ENCODE results near the gene CDK5RAP3.
"Not testable (repeated sequence)": the region's sequence is repeated elsewhere in the genome, so short reads cannot be mapped to it uniquely, and the experiment has no call there.

CDK5RAP3 gene, protein sequence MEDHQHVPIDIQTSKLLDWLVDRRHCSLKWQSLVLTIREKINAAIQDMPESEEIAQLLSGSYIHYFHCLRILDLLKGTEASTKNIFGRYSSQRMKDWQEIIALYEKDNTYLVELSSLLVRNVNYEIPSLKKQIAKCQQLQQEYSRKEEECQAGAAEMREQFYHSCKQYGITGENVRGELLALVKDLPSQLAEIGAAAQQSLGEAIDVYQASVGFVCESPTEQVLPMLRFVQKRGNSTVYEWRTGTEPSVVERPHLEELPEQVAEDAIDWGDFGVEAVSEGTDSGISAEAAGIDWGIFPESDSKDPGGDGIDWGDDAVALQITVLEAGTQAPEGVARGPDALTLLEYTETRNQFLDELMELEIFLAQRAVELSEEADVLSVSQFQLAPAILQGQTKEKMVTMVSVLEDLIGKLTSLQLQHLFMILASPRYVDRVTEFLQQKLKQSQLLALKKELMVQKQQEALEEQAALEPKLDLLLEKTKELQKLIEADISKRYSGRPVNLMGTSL

DNA sequence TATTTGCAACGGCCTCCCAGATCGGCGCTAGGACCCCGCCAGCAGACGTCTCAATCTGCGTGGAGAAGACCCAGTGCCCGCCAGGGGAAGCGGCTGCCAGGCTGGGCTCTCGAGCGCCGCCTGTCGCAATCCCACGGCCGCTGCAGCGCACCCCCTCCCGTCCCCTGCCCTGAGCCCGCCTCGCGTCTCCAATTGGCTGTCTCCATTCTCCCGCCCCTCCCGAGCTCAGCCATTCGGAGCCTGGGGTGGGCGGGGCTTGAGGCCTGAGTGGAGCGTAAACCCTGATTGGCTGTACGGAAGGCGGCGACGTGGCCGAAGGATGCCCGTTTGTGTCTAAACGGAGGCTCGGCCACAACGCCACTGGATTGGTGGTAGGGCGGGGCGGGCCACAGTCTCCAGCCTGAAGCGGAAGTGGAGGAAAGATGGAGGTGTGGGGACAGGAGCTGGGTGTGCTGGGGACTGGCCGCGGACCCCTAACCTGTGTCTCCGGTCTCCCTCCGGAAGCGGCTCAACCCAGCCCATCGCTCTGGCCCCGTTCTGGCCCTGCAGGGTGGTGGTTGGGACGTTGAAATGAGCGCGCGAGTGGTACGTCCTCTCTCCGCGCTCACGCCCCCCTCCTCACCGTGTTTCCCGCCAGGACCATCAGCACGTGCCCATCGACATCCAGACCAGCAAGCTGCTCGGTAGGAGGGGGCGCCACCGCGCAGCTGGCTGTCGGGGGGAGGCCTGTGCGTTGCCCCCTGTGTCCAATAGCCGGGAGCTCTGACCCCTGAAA lies at the start of gene CDK5RAP3:
TSS of gene CDK5RAP3 (plus strand) at position 389 of the 775 bp plus-strand sequence. CDS start at position 423, 34 bp downstream.
- peak; percentile 98 for DNase-seq

DNA sequence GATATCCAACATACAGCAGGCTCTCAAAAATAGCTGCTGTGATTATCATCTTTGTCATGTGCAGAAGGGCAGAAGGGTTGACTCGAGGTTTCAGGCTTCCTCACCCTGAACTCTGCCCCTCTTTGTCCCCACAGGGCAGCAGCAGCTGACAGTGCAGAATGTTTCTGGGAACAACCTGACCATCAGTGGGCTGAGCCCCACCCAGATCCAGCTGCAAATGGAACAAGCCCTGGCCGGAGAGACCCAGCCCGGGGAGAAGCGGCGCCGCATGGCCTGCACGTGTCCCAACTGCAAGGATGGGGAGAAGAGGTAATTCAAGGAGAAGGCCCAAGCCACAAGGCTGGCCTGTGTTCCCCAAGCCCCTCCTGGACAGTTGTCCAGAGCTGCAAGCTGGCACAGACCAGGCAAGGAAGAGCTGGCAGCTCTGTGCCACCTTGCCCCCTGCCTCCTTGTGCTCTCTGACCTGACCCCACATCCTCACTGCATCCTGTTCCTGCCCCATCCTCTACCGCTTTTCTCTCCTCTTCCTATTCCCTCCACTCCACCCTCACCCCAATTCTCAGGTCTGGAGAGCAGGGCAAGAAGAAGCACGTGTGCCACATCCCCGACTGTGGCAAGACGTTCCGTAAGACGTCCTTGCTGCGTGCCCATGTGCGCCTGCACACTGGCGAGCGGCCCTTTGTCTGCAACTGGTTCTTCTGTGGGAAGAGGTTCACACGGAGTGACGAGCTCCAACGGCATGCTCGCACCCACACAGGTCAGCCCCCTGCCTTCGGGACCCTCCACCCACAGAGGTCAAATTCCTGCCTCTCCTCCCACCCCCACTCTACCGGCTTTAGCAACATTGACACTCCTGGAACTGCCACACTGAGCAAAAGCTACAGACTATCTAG lies 45.9 kb upstream of the CDK5RAP3 start:
- DNase-seq: no peak

DNA sequence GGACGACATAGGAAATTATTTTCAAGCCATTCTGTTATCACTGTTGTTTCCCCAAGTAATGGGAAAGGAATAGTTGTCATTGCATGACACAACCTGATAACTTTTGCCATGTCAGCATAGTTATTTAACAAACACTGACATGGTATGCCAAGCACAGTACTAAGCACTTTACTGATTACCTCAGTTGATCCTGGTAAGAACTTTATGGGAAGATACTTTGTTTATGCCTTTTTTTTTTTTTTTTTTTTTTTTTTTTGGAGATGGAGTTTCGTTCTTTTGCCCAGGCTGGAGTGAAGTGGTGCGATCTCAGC lies 45.3 kb upstream of the CDK5RAP3 start:
- DNase-seq: no peak

DNA sequence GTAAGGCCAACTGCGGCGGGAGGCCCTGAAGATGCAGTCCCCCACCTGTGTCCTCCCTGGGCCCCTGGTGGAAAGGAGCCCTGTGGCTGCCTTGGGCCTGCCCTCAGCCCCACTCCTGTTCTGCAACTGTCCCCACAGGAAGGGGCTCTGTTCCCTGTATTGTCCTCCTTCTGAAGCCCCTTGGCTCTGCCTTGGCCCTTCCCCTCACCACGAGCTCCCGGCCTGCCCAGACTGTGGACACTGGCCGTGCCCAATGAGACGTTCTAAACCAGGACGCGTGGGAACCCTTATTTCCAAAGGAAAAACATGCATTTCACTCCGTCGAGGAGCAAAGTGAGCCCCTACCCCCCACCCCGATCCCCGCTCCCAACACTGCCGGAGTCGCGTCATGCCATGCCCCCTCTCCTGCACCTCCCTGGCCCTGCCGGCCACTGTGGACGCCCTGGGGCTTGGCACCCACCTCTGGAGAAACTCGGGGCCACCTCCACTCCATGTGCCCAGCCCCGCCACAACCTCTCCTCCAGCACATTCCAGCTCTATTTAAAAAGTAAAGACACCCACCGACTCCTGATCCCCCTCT lies 43.0 kb upstream of the CDK5RAP3 start:
- DNase-seq: no peak

DNA sequence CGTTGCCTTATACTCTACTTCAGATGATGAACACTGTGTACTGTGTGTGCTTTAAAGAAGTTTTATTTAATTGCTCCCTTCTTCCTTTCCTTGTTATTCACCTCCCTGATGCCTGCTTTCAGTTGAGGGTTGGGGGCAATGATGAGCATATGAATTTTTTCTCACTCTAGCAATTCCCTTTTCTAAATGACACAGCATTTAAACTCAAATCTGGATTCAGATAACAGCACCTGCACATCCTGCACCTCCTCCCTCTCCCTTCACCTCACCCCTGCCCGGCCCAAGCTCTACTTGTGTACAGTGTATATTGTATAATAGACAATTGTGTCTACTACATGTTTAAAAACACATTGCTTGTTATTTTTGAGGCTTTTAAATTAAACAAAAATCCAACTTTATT lies 42.5 kb upstream of the CDK5RAP3 start:
- DNase-seq: no peak

DNA sequence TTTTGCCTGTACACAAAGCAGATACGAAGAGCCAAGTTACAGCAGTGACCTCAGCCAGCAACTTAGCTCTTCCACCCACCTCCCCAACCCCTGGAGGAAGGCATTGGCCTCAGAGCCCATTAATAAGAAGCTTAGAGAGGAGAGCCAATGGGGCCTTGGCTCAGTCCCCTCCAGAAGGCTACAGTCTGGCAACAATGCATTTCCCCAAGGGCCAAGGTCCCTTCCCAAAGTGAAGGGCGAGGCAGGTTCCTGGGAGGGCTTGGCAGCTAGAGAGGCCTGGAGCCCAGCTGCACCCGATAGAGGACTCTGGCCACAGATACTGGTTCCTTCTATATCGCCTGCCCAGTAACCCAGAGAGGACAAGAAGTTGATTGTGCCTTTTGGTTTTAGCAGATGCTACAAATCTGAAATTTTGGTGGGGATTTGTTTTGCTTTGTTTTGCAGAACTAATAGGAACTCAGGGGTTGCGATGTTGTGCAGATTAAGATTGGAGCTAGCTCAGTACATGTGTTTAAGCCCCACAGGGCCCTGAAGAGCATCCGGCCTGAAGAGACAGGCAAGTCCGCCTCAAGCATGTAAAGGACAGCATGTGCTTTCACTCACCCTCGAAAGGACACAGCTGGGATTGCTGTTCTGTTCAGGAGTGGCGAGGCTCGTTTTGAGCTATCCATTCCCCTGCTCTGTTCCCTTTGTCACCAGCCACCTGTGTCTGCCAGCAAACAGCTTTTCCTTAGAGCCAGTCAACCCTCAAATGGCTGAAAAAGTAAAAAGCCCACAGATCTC lies 41.5 kb upstream of the CDK5RAP3 start:
- DNase-seq: no peak

DNA sequence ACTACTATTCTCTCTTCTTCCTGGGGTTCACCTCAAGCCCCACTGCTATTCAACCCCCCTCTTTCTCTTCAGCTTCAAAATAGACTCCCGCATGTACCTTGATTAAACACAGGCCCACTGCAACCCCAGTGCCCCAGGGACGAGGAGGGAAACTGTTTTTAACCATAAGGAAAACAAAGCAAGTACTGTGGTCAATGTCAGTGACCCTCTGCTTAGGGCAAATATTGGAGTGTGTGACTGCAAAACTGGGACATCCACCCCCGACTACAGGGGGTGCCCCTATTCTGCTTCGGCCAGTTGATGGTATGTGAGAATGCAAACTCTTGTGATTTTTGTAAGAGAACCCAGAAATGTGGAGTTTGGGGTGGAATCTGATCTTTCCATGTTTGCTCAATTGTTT lies 39.1 kb upstream of the CDK5RAP3 start:
- no peak for DNase-seq

DNA sequence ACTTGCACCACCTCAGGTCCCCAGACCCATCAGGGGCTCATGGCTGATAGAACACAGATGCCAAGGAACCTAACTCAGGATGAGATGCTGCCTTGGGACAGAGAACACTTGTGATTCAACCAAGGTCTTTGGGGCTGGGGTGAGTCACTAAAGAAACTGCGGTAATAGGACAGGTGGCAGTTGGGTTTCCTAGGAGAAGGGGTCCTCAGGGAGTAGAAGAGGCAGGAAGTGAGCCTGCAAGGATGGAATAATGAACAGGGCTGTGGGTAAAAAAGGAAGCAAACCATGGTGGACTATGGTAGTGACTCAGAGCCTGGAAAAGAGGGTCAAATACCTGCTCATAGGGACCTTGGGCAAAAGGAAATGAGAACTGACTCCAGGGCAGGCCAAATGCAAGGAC lies 36.1 kb upstream of the CDK5RAP3 start:
- no peak for DNase-seq

DNA sequence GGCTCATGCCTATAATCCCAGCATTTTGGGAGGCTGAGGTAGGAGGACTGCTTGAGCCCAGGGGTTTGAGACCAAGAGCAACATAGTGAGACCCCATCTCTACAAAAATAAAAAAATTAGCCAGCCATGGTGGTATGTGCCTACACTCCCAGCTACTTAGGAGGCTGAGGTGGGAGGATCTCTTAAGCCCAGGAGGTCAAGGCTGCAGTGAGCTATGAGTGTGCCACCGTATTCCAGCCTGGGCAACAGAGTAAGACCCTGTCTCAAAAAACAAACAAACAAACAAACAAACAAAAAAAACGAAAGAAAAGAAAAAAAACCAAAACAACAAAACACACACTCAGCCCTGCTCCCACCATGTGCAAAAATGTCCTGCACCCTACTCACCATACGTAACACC lies 35.4 kb upstream of the CDK5RAP3 start:
- DNase-seq: not testable (repeated sequence)

DNA sequence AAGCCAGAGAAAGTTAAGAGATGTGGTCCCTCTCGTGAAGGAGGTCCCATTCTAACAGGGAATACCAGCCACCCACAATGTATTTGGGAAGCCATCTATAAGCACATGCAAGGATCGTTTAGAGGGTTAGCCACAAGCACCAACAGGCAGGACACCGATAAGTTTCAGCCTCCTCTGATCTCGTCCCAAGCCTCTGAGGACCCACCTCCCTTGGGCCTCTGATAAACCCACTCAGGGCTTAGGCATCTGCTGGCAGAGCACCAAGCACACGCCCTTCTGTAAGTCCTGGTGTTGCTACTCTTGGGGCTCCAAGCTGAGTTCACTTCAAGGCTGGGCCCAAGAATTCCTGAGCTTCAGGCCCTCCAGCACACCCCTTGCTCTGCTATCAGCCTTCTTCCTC lies 35.0 kb upstream of the CDK5RAP3 start:
- DNase-seq: no peak

DNA sequence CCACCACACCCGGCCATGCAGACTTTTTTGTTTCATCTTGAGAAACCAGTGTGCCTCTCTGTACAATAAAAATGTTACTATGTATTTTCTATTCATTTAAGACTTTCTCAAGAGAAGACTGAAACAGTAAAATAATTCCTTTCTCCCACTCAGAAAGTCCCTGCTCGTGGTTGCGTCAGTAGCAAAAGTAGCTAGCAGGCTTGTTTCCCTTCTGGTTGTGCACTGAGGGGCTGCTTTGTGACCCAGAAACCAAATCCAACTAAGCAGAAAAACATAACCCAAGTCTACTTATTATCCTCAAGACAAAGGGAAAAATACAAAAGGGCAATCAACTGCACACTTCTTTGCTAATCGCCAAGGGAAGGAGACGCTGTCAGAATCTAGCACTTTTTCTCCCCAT lies 33.0 kb upstream of the CDK5RAP3 start:
- no peak for DNase-seq

DNA sequence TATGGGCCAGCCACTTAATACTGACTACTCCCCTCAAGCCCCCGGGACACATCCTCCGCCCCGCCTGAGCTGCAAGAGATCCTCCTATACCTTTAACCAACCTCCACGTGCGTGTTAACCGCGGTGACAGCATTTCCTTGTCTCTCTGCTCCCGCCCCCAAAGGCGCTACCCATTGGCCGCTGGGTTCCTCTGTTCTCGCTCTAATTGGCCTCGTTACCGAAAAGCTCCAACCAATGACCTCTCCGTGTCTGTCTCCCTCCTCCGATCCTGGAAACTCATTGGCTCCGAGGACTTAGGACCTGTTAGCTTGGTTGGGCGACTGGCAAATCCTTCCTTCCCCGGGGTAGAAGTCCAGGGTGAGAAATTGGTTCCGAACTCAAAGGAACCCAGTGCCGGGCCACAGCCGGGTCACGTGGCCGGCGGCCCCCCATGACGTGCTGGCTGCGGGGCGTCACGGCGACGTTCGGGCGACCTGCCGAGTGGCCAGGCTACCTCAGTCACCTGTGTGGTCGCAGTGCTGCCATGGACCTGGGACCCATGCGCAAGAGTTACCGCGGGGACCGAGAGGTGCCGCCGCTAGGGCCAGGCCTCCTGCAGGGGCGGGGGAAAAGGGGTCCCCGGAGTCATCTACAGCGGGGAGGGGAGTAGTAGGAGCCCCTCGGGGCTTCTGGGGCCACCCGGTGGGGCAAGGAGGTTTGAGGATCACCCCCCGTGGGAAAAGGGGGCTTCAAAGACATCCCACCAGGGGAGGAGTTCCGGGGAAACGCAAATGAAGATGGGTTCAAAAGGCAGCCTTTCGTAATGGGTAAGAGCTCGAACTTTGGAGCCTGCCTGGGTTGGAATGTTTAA lies 29.4 kb upstream of the CDK5RAP3 start, which contains the start of gene PNPO:
TSS of gene PNPO (plus strand) at position 326 of the 850 bp plus-strand sequence. CDS start at position 431, 105 bp downstream.
- DNase-seq: peak; percentile 97

DNA sequence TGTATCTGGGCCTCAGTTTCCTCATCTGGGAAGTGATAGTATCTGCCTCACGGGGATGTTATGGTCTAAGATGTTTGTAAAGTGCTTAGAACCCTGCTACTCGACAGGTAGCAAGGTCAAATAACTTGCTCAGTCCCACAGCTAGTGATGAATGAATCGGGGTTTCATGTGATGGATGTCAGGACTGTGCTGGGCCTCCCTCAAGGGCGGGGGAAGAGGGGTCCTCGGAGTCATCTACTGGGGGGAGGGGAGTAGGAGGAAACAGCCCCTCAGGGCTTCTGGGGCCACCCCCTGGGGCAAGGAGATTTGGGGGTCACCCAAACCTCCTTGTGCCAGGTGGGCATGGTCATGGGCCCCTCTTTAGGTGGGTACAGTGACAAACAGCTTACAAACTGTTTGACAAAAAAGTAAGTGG lies 28.8 kb upstream of the CDK5RAP3 start:
- DNase-seq: no peak

DNA sequence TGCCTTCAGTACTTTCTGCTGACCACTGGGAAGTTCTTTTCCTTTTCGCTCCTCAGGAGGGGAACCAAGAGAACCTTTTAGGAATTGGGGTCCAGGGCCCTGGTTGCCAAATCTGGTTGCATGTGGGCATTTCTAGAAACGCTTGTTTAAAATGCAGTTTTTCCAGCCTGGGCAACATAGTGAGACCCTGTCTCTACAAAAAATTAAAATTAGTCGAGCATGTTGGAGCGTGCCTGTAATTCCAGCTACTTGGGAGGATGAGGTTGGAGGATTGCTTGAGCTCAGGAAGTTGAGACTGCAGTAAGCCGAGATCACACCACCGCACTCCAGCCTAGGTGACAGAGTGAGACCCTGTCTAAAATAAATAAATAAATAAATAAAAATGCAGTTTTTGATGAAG lies 28.3 kb upstream of the CDK5RAP3 start:
- no peak for DNase-seq

DNA sequence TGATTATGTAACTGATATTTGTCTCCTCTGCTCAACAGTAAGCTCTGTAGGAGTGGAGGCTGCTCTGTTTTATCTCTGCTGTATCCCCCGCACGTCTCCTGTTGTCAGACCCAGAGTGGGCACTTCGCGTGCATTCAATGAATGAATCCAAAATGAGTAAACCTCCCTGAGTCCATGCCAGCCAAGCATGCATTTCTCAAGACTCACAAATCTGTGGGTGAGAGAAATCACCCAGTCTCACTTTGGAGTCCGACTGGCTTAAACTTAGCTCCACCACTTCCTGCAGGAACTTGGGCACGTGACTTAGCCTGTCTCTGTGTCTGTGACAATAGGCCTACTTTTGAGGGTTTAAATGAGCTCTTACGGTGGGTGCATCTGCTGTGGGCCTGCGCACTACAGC lies 25.8 kb upstream of the CDK5RAP3 start:
- no peak for DNase-seq

DNA sequence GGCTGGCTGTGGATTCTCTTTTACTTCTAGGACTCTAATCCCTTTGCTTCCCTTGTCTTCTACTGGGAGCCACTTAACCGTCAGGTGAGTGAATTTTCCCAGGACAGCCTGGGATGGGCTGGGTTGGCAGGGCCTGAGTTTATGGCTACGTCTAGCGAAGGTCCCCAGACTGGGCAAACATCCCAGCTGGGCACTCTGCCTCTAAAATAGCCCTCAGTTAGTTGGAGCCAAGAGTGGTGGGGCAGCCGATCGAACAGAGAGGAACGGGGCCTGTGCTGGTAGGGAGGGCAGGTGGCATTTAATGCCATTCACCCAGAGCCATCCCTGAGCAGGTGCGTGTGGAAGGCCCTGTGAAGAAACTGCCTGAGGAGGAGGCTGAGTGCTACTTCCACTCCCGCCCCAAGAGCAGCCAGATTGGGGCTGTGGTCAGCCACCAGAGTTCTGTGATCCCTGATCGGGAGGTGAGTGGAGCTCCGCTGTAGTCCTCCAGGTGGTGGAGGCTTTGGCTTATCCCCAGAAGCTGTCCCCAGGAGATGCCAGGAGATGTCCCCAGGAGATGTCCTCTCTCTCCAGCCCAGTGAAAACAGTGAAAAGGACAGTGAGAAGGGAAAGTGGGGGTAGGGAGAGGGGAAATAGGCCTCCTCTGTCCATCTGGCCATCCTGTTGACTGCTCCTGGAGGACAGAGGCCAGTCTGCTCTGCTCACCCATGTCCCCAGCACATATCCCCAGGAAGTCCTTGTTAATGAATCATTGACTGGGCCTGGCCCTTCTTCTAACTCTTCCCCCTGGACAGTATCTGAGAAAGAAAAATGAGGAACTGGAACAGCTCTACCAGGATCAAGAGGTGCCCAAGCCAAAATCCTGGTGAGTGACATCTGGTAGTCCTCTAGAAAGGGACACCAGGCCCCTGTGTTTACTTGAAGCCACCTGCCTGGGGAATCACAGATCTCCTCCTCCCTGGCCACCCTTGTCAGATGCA lies 25.1 kb upstream of the CDK5RAP3 start:
- no peak for DNase-seq

DNA sequence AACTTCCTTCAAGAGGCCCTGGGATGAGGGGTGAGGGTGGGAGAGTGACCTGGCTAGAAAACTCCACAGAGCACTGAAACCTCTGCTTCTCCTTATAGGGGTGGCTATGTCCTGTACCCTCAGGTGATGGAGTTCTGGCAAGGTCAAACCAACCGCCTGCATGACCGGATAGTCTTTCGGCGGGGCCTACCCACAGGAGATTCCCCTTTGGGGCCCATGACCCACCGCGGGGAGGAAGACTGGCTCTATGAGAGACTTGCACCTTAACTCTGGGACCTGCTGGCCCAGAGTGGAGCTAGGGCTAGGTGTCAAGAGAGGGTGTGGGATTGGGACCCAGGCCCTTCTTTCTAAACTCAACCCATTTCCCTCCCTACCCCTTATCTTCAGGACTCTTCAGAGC lies 24.4 kb upstream of the CDK5RAP3 start:
- DNase-seq: no peak

DNA sequence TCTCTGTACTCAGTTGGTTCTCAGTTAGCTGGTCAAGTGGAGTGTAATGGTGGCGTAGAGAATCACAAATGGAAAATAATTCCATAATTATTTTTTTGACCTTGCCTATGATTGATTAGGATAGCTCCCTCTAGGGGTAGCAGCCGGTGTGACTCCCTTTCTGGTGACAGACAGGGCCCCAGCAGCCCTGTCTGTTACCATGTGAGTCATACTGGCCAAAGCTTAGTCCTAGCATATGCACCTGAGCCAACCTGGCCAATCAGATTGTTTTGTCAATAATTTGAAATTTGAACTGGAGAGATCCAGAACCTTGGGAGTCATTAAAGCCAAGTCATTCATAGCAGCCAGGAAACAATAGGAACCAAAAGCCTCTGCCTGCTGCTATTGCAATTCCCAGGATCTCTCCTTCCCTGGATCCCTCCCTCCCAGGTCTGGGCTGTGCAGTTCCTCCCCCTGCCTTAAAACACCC lies 23.9 kb upstream of the CDK5RAP3 start:
- DNase-seq: peak; percentile 24

DNA sequence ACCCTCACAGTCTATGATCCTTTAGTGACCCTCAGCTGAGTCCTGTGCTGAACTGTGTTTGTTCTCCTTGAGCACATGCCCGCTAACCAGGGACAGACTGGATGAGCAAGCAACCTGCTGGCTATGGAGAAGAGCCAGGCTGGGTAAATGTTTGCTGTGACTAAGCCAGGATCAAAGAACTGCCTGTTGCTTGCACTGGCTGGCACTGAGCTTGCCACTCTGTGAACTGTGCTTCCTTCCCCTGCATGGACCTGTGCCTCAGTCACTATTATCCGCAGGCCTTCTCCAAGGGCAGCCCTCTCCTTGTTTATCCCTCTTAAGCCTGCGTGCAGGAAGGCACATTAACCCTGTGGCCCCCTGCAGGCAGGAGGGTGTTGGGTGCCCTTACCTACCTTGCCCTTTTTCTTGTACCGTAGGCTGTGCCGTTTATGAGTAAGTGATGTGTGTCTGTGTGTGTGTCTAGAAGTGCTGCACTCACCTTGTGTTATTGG lies 22.2 kb upstream of the CDK5RAP3 start:
- DNase-seq: no peak
